ENCODE results near the gene TMEM263. TPM values are rescaled to one million over a fixed set of nuclear protein-coding genes. Genes with fewer than 3 reads are reported as not detected.

TMEM263 gene
- total RNA-seq, 1 experiment from 2014 or later = 31.3 TPM

- Histone ChIP-seq H3K27ac (ENCODE audit: low read depth, low read length) (no peak overlapping the region), H3K79me2 (ENCODE audit: insufficient read depth, low read length) (no peaks in the 10 kb centered on the region), H3K36me3 (ENCODE audit: control insufficient read depth in 1 of 2, insufficient read depth in 2 of 2, low read length in 2 of 2) (no peaks in the 10 kb centered on the region), H3K9me3 (ENCODE audit: control insufficient read depth in 1 of 2, insufficient read depth in 1 of 2, low read depth in 1 of 2, low read length in 2 of 2) (no peaks in the 10 kb centered on the region), H3K9me2 (ENCODE audit: insufficient read depth) (no peaks in the 10 kb centered on the region), H2AFZ (ENCODE audit: low read depth, low read length, poor library complexity, severe bottlenecking) (no peak overlapping the region), H3K4me1 (ENCODE audit: control insufficient read depth in 1 of 2, insufficient read depth in 2 of 2, low read length in 2 of 2) (peaks cover 0 to 5% of the 10 kb centered on the region in 2 experiments; a peak in 2 of 4 replicates), H3K4me2 (ENCODE audit: low read length) (no peak overlapping the region), H4K20me1 (ENCODE audit: insufficient read depth) (no peaks in the 10 kb centered on the region), H3K27me3 (ENCODE audit: insufficient read depth, low read length) (no peaks in the 10 kb centered on the region), H3K4me3 (replicated peaks in 1 of 2; ENCODE audit: low read depth in 1 of 2, low read length in 2 of 2) (no peak overlapping the region), H3K9ac (ENCODE audit: low read length) (no peak overlapping the region)
- ChIA-PET RAD21 (ENCODE audit: low non-redundant PET in 1 of 2, low total read pairs in 2 of 2, uncharacterized antibody in 2 of 2, unreplicated experiment in 2 of 2) (no interaction called here), POLR2A (no interaction called here), CTCF (no interaction called here)
- ATAC-seq (no peak), DNase-seq (ENCODE audit: low read depth, low spot score) (no peak)
- intact Hi-C loops (cut with micrococcal nuclease) = no loop called here
- TF ChIP-seq SIN3A (IDR thresholded peaks at IDR 0.05; ENCODE audit: low read depth) (no peak), EGR1 (IDR thresholded peaks at IDR 0.05; ENCODE audit: low read depth) (no peak), RAD21 (IDR thresholded peaks at IDR 0.05; ENCODE audit: low read depth) (no peak), REST (IDR thresholded peaks at IDR 0.05; ENCODE audit: low read depth) (no peak), CTCF (IDR thresholded peaks at IDR 0.05 in 2 of 3, conservative IDR thresholded peaks at IDR 0.05 in 1 of 3; ENCODE audit: borderline replicate concordance in 1 of 3, insufficient read depth in 1 of 3, low read depth in 2 of 3, low read length in 2 of 3) (no peak), SP1 (IDR thresholded peaks at IDR 0.05; ENCODE audit: low read depth) (no peak), EZH2phosphoT487 (IDR thresholded peaks at IDR 0.05; ENCODE audit: borderline replicate concordance) (no peak), ZFX (IDR thresholded peaks at IDR 0.05) (no peak), POLR2A (IDR thresholded peaks at IDR 0.05; ENCODE audit: borderline replicate concordance, extremely low read depth, insufficient read depth, insufficient read length) (no peak), ZBTB33 (IDR thresholded peaks at IDR 0.05; ENCODE audit: extremely low read depth, insufficient replicate concordance, low read length) (no peak), YY1 (IDR thresholded peaks at IDR 0.05; ENCODE audit: extremely low read depth, insufficient replicate concordance, low read depth, low read length) (no peak), JUND (IDR thresholded peaks at IDR 0.05) (no peak), CBX3 (IDR thresholded peaks at IDR 0.05; ENCODE audit: low read depth) (no peak), CEBPB (IDR thresholded peaks at IDR 0.05; ENCODE audit: low read depth) (no peak), SRF (IDR thresholded peaks at IDR 0.05; ENCODE audit: low read depth) (no peak), TCF7L2 (IDR thresholded peaks at IDR 0.05; ENCODE audit: borderline replicate concordance, extremely low read depth, insufficient read depth, insufficient read length) (no peak), POLR2AphosphoS5 (IDR thresholded peaks at IDR 0.05; ENCODE audit: low read depth, low read length) (no peak)
- BruUV-seq (replicated peaks) = no TSS peak
These were observed 55.8 kb downstream of the TMEM263 start for GRCh38 chr12:107011519-107011918.
